GM12878 (cell line): ENCODE data around the gene PPM1D. TPM values are rescaled to one million over a fixed set of nuclear protein-coding genes. Genes with fewer than 3 reads are reported as not detected.
A peak's percentile ranks its signal among the peaks of the same experiment; 100 is the strongest.

ENCODE experiments used
- ATAC-seq: fragments of 200-7000 bp; cut with Tn5 transposase; 3 replicates; pipeline ENCODE4 v1.9.1; 2020; ENCODE audit warnings: mild to moderate bottlenecking, moderate library complexity
- BruUV-seq: library from RNA; stranded (reverse); fragments of 400-500 nt; replicated peaks from 2 replicates; lab custom pipeline; 2021; lab: Mats Ljungman, UMichigan
- CTCF ChIA-PET: fragments of 300-600 bp; sonication (Branson Sonifier 250); formaldehyde crosslinking; extraction: SDS; loops from one replicate; lab custom pipeline; 2021; ENCODE audit warnings: inconsistent platforms; lab: Yijun Ruan, JAX
- POLR2A ChIA-PET: fragments of 350-600 bp; formaldehyde crosslinking; extraction: SDS; loops from one replicate; lab custom pipeline; 2021; ENCODE audit warnings: inconsistent platforms; lab: Charles Lee
- RAD21 ChIA-PET: fragments of 300-600 bp; sonication (Branson Sonifier 250); formaldehyde crosslinking; loops from one replicate; lab custom pipeline; 2023; ENCODE audit warnings: antibody characterized with exemption; ENCODE audit not compliant: unreplicated experiment; lab: Charles Lee
- SMC1A ChIA-PET: fragments of 300-600 bp; sonication (Branson Sonifier 250); formaldehyde crosslinking; loops from one replicate; lab custom pipeline; 2023; ENCODE audit not compliant: unreplicated experiment, uncharacterized antibody; lab: Charles Lee
- DNase-seq: peaks from one replicate; pipeline ENCODE4 v3.0.0-alpha.2; 2011; ENCODE audit warnings: low read depth, low spot score
- FAIRE-seq: peaks from 3 replicates; lab custom pipeline; 2011; peaks lifted over from hg19 to GRCh38; lab: Jason Lieb, UNC
- H2AFZ ChIP-seq: 2 replicates; pipeline ENCODE4 v1.6.0; 2011; ENCODE audit warnings: low read depth, low read length, control low read depth; ENCODE audit not compliant: control insufficient read depth
- H3K27ac ChIP-seq: 2 replicates; pipeline ENCODE4 v1.5.1; 2011; ENCODE audit warnings: control low read depth; ENCODE audit not compliant: control insufficient read depth, insufficient read depth
- H3K27me3 ChIP-seq, 2 experiments: replicated peaks in 1 of 2; 2 replicates each; pipeline versions ENCODE4 v1.6.0 to v1.6.1; 2011; ENCODE audit warnings: low read length in 1 of 2; ENCODE audit not compliant: control insufficient read depth in 2 of 2, insufficient read depth in 2 of 2
- H3K36me3 ChIP-seq, 2 experiments: 2 replicates each; pipeline ENCODE4 v1.5.1; 2011; ENCODE audit warnings: low read length in 1 of 2; ENCODE audit not compliant: control insufficient read depth in 2 of 2, insufficient read depth in 2 of 2
- H3K4me1 ChIP-seq: 2 replicates; pipeline ENCODE4 v1.6.1; 2011; ENCODE audit warnings: mild to moderate bottlenecking, low read length, moderate library complexity, mixed read lengths; ENCODE audit not compliant: control insufficient read depth, insufficient read depth
- H3K4me2 ChIP-seq: 2 replicates; pipeline ENCODE4 v1.6.0; 2011; ENCODE audit warnings: control low read depth; ENCODE audit not compliant: control insufficient read depth, insufficient read depth
- H3K4me3 ChIP-seq: fragments of 200-600 bp; sonication (generic); 2 replicates; pipeline ENCODE4 v1.5.1; 2016
- H3K79me2 ChIP-seq: 2 replicates; pipeline ENCODE4 v1.6.0; 2011; ENCODE audit warnings: low read length; ENCODE audit not compliant: control insufficient read depth, insufficient read depth
- H3K9ac ChIP-seq: 2 replicates; pipeline ENCODE4 v1.8.0; 2011; ENCODE audit warnings: low read length, control low read depth, mixed read lengths; ENCODE audit not compliant: control insufficient read depth, insufficient read depth
- H3K9me3 ChIP-seq: replicated peaks from 3 replicates; pipeline ENCODE4 v1.5.1; 2011; ENCODE audit warnings: mild to moderate bottlenecking, low read length; ENCODE audit not compliant: control insufficient read depth, insufficient read depth
- H4K20me1 ChIP-seq: 2 replicates; pipeline ENCODE4 v1.6.0; 2011; ENCODE audit not compliant: control insufficient read depth, insufficient read depth
- EP300 ChIP-seq, 2 experiments: fragments of 150-350 bp in 1 of 2; IDR thresholded peaks; 2 replicates each; pipeline ENCODE4 v1.6.1; 2011 to 2012; ENCODE audit warnings: low read depth in 2 of 2, low read length in 2 of 2, borderline replicate concordance in 1 of 2, improper control_type of control experiment in 1 of 2, inconsistent platforms in 1 of 2; ENCODE audit not compliant: control insufficient read depth in 1 of 2
- ETV6 ChIP-seq, 2 experiments: fragments of 450-650 bp in 1 of 2; IDR thresholded peaks in 1 of 2; conservative IDR thresholded peaks in 1 of 2; 2 replicates each; pipeline ENCODE4 v1.6.1; 2014; ENCODE audit warnings: antibody characterized with exemption in 1 of 2, borderline replicate concordance in 1 of 2, low read depth in 1 of 2, mild to moderate bottlenecking in 1 of 2, moderate library complexity in 1 of 2
- MLLT1 ChIP-seq: fragments of 450-650 bp; IDR thresholded peaks from 2 replicates; pipeline ENCODE4 v1.6.1; 2016; ENCODE audit warnings: mild to moderate bottlenecking
- NFXL1 ChIP-seq: fragments of 450-650 bp; IDR thresholded peaks from 2 replicates; pipeline ENCODE4 v1.6.1; 2017; ENCODE audit warnings: antibody characterized with exemption, mild to moderate bottlenecking, borderline replicate concordance
- POLR2A ChIP-seq: IDR thresholded peaks from 2 replicates; pipeline ENCODE4 v1.6.1; 2011; ENCODE audit warnings: low read depth, mild to moderate bottlenecking, low read length
- RCOR1 ChIP-seq: conservative IDR thresholded peaks from 2 replicates; pipeline ENCODE4 v1.6.1; 2012; ENCODE audit warnings: low read depth, low read length, improper control_type of control experiment
- SMAD1 ChIP-seq: fragments of 450-650 bp; IDR thresholded peaks from 2 replicates; pipeline ENCODE4 v1.6.1; 2018; ENCODE audit warnings: mild to moderate bottlenecking, low read depth; ENCODE audit not compliant: partially characterized antibody
- SMARCA5 ChIP-seq: fragments of 450-650 bp; IDR thresholded peaks from 2 replicates; pipeline ENCODE4 v1.6.1; 2017; ENCODE audit warnings: mild to moderate bottlenecking
- SREBF1 ChIP-seq: IDR thresholded peaks from 2 replicates; pipeline ENCODE4 v1.6.1; 2012; ENCODE audit warnings: mild to moderate bottlenecking, low read length
- WGBS: methylation state at CpG from one replicate; pipeline ENCODE4 v1.1.6; 2016; ENCODE audit warnings: low lambda C conversion rate; ENCODE audit not compliant: insufficient replicate concordance, insufficient coverage; ENCODE audit errors: missing lambda C conversion rate; 5-methylcytosine and 5-hydroxymethylcytosine counted together
- in situ Hi-C: fragments of 300-500 bp; cut with MboI; formaldehyde crosslinking; loops from 9 replicates; pipeline ENCODE4 v1.14.3; 2018; ENCODE audit warnings: mixed read lengths
- intact Hi-C: fragments of 100-400 bp; cut with micrococcal nuclease; formaldehyde crosslinking; loops from one replicate; pipeline ENCODE4 v1.14.2; 2022; ENCODE audit not compliant: unreplicated experiment
- polyA plus RNA-seq, 11 experiments: library from polyadenylated mRNA; depleted of rRNA in 4 of 11; unstranded in 6 of 11; stranded (reverse) in 5 of 11; fragments of >200 nt; fragmentation: Nextera tagmentation in 4 of 11; fragmentation: Illumina TruSeq in 1 of 11; extraction: Ambion mirVana in 4 of 11; extraction: Trizol in 1 of 11; gene quantifications; 1 replicate in 1 of 11; 2 replicates in 10 of 11; pipeline versions ENCODE4 v1.2.1 to v1.2.3, GENCODE V29; 2011 to 2016; ENCODE audit warnings: inconsistent platforms in 2 of 11, missing spikeins in 2 of 11, low read depth in 1 of 11
- total RNA-seq, 4 experiments: library from RNA; depleted of rRNA in 3 of 4; stranded (reverse); fragments of >200 nt in 3 of 4; fragmentation: Illumina TruSeq in 1 of 4; extraction: Trizol in 1 of 4; gene quantifications; 2 replicates each; pipeline versions ENCODE4 v1.2.1 to v1.2.3, GENCODE V29; 2013 to 2021

PPM1D gene
- total and polyA plus RNA-seq, 10 of the 15 experiments (the other 5 are each of a cell fraction or from before 2014, with no cell fraction given) = 1.9 to 20.8 (median 10.7) TPM

- no peak for ATAC-seq
- SMC1A ChIA-PET = interaction anchor here (1.7 kb wide), 1 partner anchor 53 kb away, joined by 4 read pairs; no protein-coding TSS in a partner anchor
- 78% methylated on average over 2 of the region's 6 CpGs for WGBS
- no peak overlapping the region for H2AFZ ChIP-seq
- RAD21 ChIA-PET = no interaction called here
- H3K4me2 ChIP-seq = no peak overlapping the region
- intact Hi-C loops = no loop called here
- H3K4me3 ChIP-seq = no peak overlapping the region
- DNase-seq = no peak
- CTCF ChIA-PET = interaction anchor here (0.6 to 1.2 kb wide), 2 partner anchors 35 to 75 kb away, joined by 3 to 4 read pairs; no protein-coding TSS in a partner anchor
- H3K27ac ChIP-seq = no peak overlapping the region
- H3K36me3 ChIP-seq = no peaks in the 10 kb centered on the region
- POLR2A ChIA-PET = no interaction called here
- H3K9ac ChIP-seq = no peak overlapping the region
- H4K20me1 ChIP-seq = no peaks in the 10 kb centered on the region
- TF ChIP-seq EP300 (IDR thresholded peaks at IDR 0.05; ENCODE audit: borderline replicate concordance in 1 of 2, control insufficient read depth in 1 of 2, low read depth in 2 of 2, low read length in 2 of 2) = no peak
- TF ChIP-seq ETV6 (conservative IDR thresholded peaks at IDR 0.05 in 1 of 2, IDR thresholded peaks at IDR 0.05 in 1 of 2; ENCODE audit: borderline replicate concordance in 1 of 2, low read depth in 1 of 2) = 0 out of 4 replicates have a peak, but pooled peaks of 1 of the 2 experiments have one; percentile 49
- no TSS peak for BruUV-seq
- in situ Hi-C loops = no loop called here
- H3K27me3 ChIP-seq = no peaks in the 10 kb centered on the region
- no peaks in the 10 kb centered on the region; the same call in 2 of the 3 replicates for H3K9me3 ChIP-seq
- no peak for FAIRE-seq
- no peaks in the 10 kb centered on the region; the same call in 1 of the 2 replicates for H3K79me2 ChIP-seq
- H3K4me1 ChIP-seq = no peaks in the 10 kb centered on the region
Observed at GRCh38 chr17:60675997-60676396, 76.0 kb downstream of the PPM1D start.

DNA sequence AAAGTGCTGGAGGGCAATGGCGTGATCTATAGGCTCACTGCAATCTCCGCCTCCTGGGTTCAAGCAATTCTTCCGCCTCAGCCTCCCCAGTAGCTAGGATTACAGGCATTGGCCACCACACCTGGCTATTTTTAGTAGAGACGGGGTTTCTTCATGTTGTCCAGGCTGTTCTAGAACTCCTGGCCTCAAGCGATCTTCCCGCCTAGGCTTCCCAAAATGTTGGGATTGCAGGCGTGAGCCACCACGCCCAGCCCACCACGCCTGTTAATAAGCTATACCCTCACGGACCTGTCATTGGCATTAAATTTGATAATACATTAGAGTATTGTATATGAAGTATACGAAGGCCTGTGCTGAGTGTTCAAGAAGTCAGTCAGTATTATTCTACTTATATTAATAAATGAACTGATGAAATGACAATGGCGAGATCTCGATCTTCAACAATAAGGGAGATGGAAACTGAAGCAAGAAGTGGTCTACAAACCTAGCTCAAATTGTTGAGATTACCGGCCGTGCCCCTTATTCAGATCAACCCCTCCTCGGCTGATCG, 76.8 kb downstream of the PPM1D start:
- Histone ChIP-seq H3K9me3 (no peaks in the 10 kb centered on the region; the same call in 2 of the 3 replicates), H3K36me3 (no peaks in the 10 kb centered on the region), H4K20me1 (no peaks in the 10 kb centered on the region), H3K4me1 (no peaks in the 10 kb centered on the region), H3K79me2 (no peaks in the 10 kb centered on the region; the same call in 1 of the 2 replicates), H3K4me3 (peak overlapping the region; percentile 69), H2AFZ (peak overlapping the region; percentile 100), H3K9ac (peak overlapping the region; percentile 81), H3K4me2 (peak overlapping the region; percentile 78), H3K27me3 (no peaks in the 10 kb centered on the region), H3K27ac (peak overlapping the region; percentile 23; the same call in 1 of the 2 replicates)
- no peak for ATAC-seq
- RAD21 ChIA-PET = interaction anchor here (1.2 to 1.6 kb wide), 3 partner anchors 75 to 373 kb away, joined by 3 to 5 read pairs (median 3); partner anchors contain the start of gene PPM1D
- CTCF ChIA-PET = interaction anchor here (0.6 to 1.4 kb wide), 6 partner anchors 10 to 110 kb away, joined by 3 to 4 read pairs (median 3); no protein-coding TSS in a partner anchor
- 27% methylated on average over 17 of the region's 17 CpGs for WGBS
- no peak for FAIRE-seq
- TF ChIP-seq SMAD1 = peak; percentile 59
- TF ChIP-seq ETV6 (conservative IDR thresholded peaks at IDR 0.05 in 1 of 2, IDR thresholded peaks at IDR 0.05 in 1 of 2; ENCODE audit: borderline replicate concordance in 1 of 2, low read depth in 1 of 2) = peak in 1 of 2 experiments; percentile 93; a peak in 1 of 4 replicates
- TF ChIP-seq NFXL1 = peak; percentile 71; the same call in 1 of the 2 replicates
- TF ChIP-seq RCOR1 = 0 out of 2 replicates have a peak, but pooled peaks have one; percentile 4
- no peak for TF ChIP-seq SREBF1
- TF ChIP-seq MLLT1 = peak; percentile 89
- TF ChIP-seq SMARCA5 = no peak
- peak; percentile 72 for TF ChIP-seq POLR2A
- SMC1A ChIA-PET = interaction anchor here (0.6 to 1.7 kb wide), 3 partner anchors 53 to 1826 kb away, joined by 3 to 5 read pairs (median 4); partner anchors contain the start of gene PPM1D
- intact Hi-C loops (no loop called here), in situ Hi-C loops (no loop called here)
- POLR2A ChIA-PET = interaction anchor here (0.6 to 1.4 kb wide), 6 partner anchors 8 to 1343 kb away, joined by 3 to 8 read pairs (median 4); partner anchors contain the start of gene PPM1D
- BruUV-seq = no TSS peak
- DNase-seq = no peak
